ENCODE data around the gene MPG. TPM values are rescaled to one million over a fixed set of nuclear protein-coding genes. Genes with fewer than 3 reads are reported as not detected.

Gene MPG
- polyA plus RNA-seq, 1 of the 3 experiments (the other 2 are of a cell fraction), result 98.3 TPM

DNA sequence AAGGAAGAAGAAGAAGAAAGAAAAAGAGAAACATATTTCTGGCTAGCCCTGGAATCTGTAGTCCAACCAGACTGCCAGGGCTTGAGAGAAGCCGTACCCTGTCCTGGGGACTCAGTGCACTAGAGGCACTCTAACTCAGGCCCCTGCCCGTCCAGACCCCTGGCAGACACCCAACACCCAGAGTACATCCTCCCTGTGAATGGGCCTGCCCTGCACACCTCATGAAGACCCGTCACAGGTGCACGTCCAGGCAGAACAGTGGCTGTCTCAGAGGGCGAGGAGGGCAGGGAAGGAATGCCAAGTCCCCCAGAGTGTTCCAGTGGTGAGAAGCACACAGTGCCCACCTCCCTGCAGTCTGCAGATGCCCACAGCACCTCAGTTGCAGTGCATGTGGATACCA, 23.0 kb downstream of the MPG start:
- Histone ChIP-seq H3K9ac (no peak overlapping the region), H3K27me3 (ENCODE audit: insufficient read depth) (no peaks in the 10 kb centered on the region), H2AFZ (ENCODE audit: low read depth) (no peak overlapping the region), H3K4me3 (ENCODE audit: low read depth in 2 of 2, low read length in 1 of 2) (no peak overlapping the region), H3K9me2 (no peaks in the 10 kb centered on the region), H3K9me3 (no peaks in the 10 kb centered on the region), H3K36me3 (replicated peaks in 1 of 2; ENCODE audit: control insufficient read depth in 1 of 2, insufficient read depth in 2 of 2, low read length in 1 of 2) (peaks cover 0 to 4% of the 10 kb centered on the region in 2 experiments), H3K79me2 (ENCODE audit: insufficient read depth) (no peaks in the 10 kb centered on the region), H3F3A (replicated peaks; ENCODE audit: insufficient read depth) (peaks cover 8% of the 10 kb centered on the region), H3K27ac (ENCODE audit: low read depth in 2 of 2, low read length in 1 of 2) (no peak overlapping the region), H3K4me1 (ENCODE audit: control insufficient read depth in 1 of 2, insufficient read depth in 2 of 2, low read depth in 1 of 2, low read length in 1 of 2) (no peaks in the 10 kb centered on the region), H3K4me2 (no peak overlapping the region), H4K20me1 (ENCODE audit: insufficient read depth) (peaks cover 9% of the 10 kb centered on the region; the same call in 1 of the 2 replicates)
- ChIA-PET CTCF (interaction anchor here (27.8 kb wide), 1 partner anchor 35 kb away, joined by 793 read pairs; the partner anchor contains the start of gene RHBDF1), POLR2A (no interaction called here)
- TF ChIP-seq, protein P1, sequence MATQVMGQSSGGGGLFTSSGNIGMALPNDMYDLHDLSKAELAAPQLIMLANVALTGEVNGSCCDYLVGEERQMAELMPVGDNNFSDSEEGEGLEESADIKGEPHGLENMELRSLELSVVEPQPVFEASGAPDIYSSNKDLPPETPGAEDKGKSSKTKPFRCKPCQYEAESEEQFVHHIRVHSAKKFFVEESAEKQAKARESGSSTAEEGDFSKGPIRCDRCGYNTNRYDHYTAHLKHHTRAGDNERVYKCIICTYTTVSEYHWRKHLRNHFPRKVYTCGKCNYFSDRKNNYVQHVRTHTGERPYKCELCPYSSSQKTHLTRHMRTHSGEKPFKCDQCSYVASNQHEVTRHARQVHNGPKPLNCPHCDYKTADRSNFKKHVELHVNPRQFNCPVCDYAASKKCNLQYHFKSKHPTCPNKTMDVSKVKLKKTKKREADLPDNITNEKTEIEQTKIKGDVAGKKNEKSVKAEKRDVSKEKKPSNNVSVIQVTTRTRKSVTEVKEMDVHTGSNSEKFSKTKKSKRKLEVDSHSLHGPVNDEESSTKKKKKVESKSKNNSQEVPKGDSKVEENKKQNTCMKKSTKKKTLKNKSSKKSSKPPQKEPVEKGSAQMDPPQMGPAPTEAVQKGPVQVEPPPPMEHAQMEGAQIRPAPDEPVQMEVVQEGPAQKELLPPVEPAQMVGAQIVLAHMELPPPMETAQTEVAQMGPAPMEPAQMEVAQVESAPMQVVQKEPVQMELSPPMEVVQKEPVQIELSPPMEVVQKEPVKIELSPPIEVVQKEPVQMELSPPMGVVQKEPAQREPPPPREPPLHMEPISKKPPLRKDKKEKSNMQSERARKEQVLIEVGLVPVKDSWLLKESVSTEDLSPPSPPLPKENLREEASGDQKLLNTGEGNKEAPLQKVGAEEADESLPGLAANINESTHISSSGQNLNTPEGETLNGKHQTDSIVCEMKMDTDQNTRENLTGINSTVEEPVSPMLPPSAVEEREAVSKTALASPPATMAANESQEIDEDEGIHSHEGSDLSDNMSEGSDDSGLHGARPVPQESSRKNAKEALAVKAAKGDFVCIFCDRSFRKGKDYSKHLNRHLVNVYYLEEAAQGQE (IDR thresholded peaks at IDR 0.05; ENCODE audit: low read depth, low read length), result no peak
- TF ChIP-seq RCOR1 (IDR thresholded peaks at IDR 0.05; ENCODE audit: low read length) (no peak), JUND (IDR thresholded peaks at IDR 0.05) (no peak), TAF1 (IDR thresholded peaks at IDR 0.05; ENCODE audit: borderline replicate concordance, low read depth, low read length) (no peak), NFIC (IDR thresholded peaks at IDR 0.05; ENCODE audit: borderline replicate concordance) (no peak), TEAD4 (IDR thresholded peaks at IDR 0.05; ENCODE audit: borderline replicate concordance, insufficient read depth) (no peak), SMC3 (IDR thresholded peaks at IDR 0.05; ENCODE audit: low read depth, low read length) (no peak), MEF2A (IDR thresholded peaks at IDR 0.05; ENCODE audit: borderline replicate concordance, low read depth) (no peak)
- DNase-seq, result no peak
- WGBS (ENCODE audit: low lambda C conversion rate), result 98% methylated on average over 3 of the region's 5 CpGs

GRCh38 chr16:101586-101985, 23.6 kb downstream of the MPG start:
- 93% methylated on average over 6 of the region's 6 CpGs for WGBS (ENCODE audit: low lambda C conversion rate)
- TF ChIP-seq FOSL2 (IDR thresholded peaks at IDR 0.05; ENCODE audit: borderline replicate concordance, low read depth) (no peak), IRF3 (IDR thresholded peaks at IDR 0.05; ENCODE audit: low read depth, low read length) (no peak), EZH2phosphoT487 (IDR thresholded peaks at IDR 0.05; ENCODE audit: borderline replicate concordance, low read depth) (no peak), RAD21 (IDR thresholded peaks at IDR 0.05; ENCODE audit: low read length) (no peak), JUND (IDR thresholded peaks at IDR 0.05) (no peak), EP300 (IDR thresholded peaks at IDR 0.05; ENCODE audit: borderline replicate concordance in 1 of 2, low read depth in 1 of 2, low read length in 1 of 2) (no peak), MAX (IDR thresholded peaks at IDR 0.05; ENCODE audit: low read depth) (no peak), MXI1 (IDR thresholded peaks at IDR 0.05; ENCODE audit: low read depth, low read length) (no peak), RXRA (IDR thresholded peaks at IDR 0.05; ENCODE audit: borderline replicate concordance, low read depth) (no peak)
- TF ChIP-seq, protein P2, sequence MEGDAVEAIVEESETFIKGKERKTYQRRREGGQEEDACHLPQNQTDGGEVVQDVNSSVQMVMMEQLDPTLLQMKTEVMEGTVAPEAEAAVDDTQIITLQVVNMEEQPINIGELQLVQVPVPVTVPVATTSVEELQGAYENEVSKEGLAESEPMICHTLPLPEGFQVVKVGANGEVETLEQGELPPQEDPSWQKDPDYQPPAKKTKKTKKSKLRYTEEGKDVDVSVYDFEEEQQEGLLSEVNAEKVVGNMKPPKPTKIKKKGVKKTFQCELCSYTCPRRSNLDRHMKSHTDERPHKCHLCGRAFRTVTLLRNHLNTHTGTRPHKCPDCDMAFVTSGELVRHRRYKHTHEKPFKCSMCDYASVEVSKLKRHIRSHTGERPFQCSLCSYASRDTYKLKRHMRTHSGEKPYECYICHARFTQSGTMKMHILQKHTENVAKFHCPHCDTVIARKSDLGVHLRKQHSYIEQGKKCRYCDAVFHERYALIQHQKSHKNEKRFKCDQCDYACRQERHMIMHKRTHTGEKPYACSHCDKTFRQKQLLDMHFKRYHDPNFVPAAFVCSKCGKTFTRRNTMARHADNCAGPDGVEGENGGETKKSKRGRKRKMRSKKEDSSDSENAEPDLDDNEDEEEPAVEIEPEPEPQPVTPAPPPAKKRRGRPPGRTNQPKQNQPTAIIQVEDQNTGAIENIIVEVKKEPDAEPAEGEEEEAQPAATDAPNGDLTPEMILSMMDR (IDR thresholded peaks at IDR 0.05), result no peak
- TF ChIP-seq, protein P1 (IDR thresholded peaks at IDR 0.05; ENCODE audit: low read depth, low read length), result no peak

More at GRCh38 chr16:101586-101985, 23.6 kb downstream of the MPG start:
- peaks cover 7% of the 10 kb centered on the region for H3F3A ChIP-seq (replicated peaks; ENCODE audit: insufficient read depth)
- H2AFZ ChIP-seq (ENCODE audit: low read depth), result no peak overlapping the region
- no peaks in the 10 kb centered on the region for H3K79me2 ChIP-seq (ENCODE audit: insufficient read depth)
- H4K20me1 ChIP-seq (ENCODE audit: insufficient read depth), result peaks cover 3% of the 10 kb centered on the region; the same call in 1 of the 2 replicates
- peaks cover 0 to 4% of the 10 kb centered on the region in 2 experiments for H3K36me3 ChIP-seq (replicated peaks in 1 of 2; ENCODE audit: control insufficient read depth in 1 of 2, insufficient read depth in 2 of 2, low read length in 1 of 2)
- DNase-seq, result no peak
- ChIA-PET CTCF (interaction anchor here (1.2 to 27.8 kb wide), 3 partner anchors 36 to 261 kb away, joined by 7 to 793 read pairs (median 120); partner anchors contain the start of genes HBQ1 and RHBDF1), POLR2A (no interaction called here)
- no peak overlapping the region for H3K4me2 ChIP-seq
- H3K4me3 ChIP-seq (ENCODE audit: low read depth in 2 of 2, low read length in 1 of 2), result no peak overlapping the region
- H3K27me3 ChIP-seq (ENCODE audit: insufficient read depth), result no peaks in the 10 kb centered on the region
- H3K9me3 ChIP-seq, result no peaks in the 10 kb centered on the region
- no peak overlapping the region for H3K9ac ChIP-seq
- no peak overlapping the region for H3K27ac ChIP-seq (ENCODE audit: low read depth in 2 of 2, low read length in 1 of 2)
- no peaks in the 10 kb centered on the region for H3K9me2 ChIP-seq
- no peaks in the 10 kb centered on the region for H3K4me1 ChIP-seq (ENCODE audit: control insufficient read depth in 1 of 2, insufficient read depth in 2 of 2, low read depth in 1 of 2, low read length in 1 of 2)
